Measurements from ENCODE around the gene WDPCP.
"Not testable (repeated sequence)": the region's sequence is repeated elsewhere in the genome, so short reads cannot be mapped to it uniquely, and the experiment has no call there.

WDPCP gene

DNA sequence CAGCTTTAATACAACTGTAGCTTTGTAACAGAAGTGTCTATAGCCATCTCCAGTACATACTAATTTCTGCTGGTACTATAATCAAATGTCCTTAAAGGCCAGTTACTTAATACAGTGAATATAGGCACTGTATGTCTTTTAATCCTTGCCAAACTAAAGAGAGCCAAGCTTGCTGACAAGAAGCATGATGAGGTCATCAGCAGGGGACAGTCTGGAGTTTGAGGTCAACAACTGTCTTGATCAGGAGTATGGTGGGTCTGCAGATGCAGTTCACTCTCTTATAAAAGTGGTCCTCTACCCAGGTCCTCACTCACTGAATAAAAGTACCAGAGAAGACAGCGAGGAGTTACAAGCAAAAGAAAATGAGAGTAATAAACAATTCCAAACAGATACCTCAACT, 219.1 kb downstream of the WDPCP start:
- no peak for DNase-seq (ENCODE audit: low read depth in 2 of 2)

- no peak for DNase-seq (ENCODE audit: low read depth in 2 of 2)
Observed at GRCh38 chr2:63364866-63365265, 223.4 kb downstream of the WDPCP start.

DNA sequence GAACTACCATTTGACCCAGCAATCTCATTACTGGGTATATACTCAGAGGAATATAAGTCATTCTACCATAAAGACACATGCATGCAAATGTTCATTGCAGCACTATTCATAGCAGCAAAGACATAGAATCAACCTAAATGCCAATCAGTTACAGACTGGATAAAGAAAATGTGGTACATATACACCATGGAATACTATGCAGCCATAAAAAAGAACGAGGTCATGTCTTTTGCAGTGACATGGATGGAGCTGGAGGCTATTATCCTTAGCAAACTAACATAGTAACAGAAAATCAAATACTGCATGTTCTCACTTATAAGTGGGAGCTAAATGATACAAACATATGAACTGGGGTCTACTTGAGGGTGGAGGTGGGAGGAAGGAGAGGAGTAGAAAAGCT, 230.6 kb downstream of the WDPCP start:
- DNase-seq (ENCODE audit: low read depth in 2 of 2): not testable (repeated sequence)

DNA sequence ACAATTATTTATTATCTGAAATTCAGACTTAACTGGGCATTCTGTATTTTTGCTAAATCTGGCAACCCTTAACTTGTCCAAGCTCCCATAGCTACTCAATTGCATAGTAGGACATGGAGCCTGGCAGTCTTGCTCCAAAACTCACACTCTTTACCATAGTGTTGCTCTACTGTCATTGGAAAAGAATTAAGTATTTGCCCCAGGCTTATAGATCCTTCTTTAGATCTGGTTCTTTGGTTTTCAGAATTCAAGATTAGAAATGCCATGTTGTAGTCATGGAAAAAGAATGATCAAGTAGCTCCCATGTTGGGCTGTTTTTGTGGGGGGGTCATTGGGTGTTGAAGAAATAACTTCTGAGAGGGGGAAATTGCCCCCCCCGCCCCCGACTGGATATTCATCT, 240.9 kb downstream of the WDPCP start:
- DNase-seq (ENCODE audit: low read depth in 2 of 2): no peak

DNA sequence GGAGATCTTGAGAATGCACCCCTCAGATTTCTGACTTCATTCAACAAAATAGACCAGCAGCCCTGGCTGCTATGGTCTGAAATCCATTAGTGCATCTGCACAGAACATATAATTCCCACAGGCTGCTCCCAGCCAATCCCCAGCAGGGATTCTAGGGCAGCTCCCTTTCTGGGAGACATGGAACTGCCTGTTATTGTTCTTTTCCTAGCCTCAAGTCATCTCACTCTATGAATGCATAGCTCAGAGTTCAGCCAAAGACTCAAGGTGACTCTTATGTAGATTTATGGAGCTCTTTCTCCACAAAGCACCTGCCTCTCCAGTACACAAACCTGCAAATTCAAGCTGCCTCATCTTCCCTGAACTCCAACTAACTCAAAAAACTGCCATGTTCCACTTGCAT, 241.9 kb downstream of the WDPCP start:
- no peak for DNase-seq (ENCODE audit: low read depth in 2 of 2)

GRCh38 chr2:63345285-63345633, 243.0 kb downstream of the WDPCP start:
- no peak for DNase-seq (ENCODE audit: low read depth in 2 of 2)

- no peak for DNase-seq (ENCODE audit: low read depth in 2 of 2)
Observed at GRCh38 chr2:63344575-63345284, 243.5 kb downstream of the WDPCP start.

- no peak for DNase-seq (ENCODE audit: low read depth in 2 of 2)
Observed at GRCh38 chr2:63343397-63344109, 244.7 kb downstream of the WDPCP start.

GRCh38 chr2:63340443-63340842, 247.8 kb downstream of the WDPCP start:
- DNase-seq (ENCODE audit: low read depth in 2 of 2): no peak

DNA sequence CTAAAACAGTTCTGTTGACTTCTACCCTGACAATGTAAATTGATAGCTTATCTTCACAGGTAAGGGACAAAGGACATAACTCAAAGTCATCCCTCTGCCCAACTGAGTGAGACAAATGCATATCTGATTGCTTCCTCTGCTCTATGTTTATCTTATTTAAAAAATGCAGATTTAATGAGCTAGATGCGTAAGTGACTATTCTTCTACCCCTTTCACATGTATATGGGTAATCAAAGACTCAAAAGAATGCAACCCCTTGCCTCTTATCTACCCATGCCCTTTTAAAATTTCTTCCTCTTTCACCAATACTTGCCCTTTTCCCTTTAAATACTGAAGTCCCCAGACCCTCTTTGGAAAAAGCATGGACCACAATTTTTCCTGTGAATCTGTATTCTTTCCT, 253.4 kb downstream of the WDPCP start:
- DNase-seq (ENCODE audit: low read depth in 2 of 2): no peak

DNA sequence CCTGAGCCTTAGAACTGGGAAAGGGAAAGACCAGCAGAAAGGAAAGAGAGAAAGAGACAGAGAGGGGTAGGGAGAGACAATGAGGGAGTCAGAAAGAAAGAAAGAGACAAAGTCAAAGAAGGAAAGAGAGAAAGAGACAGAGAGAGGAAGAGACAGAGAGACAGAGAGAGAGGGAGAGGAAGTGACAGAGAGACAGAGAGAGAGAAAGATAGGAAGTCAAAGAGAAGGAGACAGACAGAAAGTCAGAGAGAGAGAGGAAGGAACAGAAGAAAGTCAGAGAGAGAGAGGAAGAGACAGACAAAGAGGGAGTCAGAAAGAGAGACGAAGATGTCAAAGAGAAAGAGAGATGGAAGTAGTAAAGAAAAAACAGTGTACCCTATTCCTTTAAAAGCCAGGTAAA, 261.8 kb downstream of the WDPCP start:
- no peak for DNase-seq (ENCODE audit: low read depth in 2 of 2)

- DNase-seq (ENCODE audit: low read depth in 2 of 2): not testable (repeated sequence)
Observed at GRCh38 chr2:63323662-63324061, 264.6 kb downstream of the WDPCP start.

DNA sequence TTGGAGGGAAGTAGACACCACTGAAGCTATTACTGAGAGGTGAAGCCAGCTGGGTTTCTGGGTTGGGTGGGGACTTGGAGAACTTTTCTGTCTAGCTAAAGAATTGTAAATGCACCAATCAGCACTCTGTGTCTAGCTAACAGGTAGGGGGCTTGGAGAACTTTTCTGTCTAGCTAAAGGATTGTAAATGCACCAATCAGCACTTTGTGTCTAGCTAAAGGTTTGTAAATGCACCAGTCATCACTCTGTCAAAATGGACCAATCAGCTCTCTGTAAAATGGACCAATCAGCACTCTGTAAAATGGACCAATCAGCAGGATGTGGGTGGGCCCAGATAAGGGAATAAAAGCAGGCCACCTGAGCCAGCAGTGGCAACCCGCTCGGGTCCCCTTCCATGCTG, 266.3 kb downstream of the WDPCP start:
- not testable (repeated sequence) for DNase-seq (ENCODE audit: low read depth in 2 of 2)

- DNase-seq (ENCODE audit: low read depth in 2 of 2): no peak
Observed at GRCh38 chr2:63320669-63321068, 267.6 kb downstream of the WDPCP start.

DNA sequence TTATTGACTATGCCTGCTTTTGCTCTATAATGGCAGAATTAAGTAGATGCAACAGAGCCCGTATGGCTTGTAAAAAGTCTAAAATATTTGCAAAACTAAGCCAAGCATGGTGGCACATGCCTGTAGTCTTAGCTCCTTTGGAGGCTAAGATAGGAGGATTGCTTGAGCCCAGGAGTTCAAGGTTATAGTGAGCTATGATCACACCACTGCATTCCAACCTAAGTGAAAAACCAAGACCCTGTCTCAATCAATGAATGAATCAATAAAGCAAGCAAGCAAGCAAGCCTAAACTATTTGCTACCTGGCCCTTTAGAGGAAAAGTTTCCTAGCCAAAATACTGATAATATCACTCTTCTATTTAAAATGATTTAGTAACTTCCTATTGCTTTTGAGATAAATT, 277.7 kb downstream of the WDPCP start:
- DNase-seq (ENCODE audit: low read depth in 2 of 2): no peak

GRCh38 chr2:63301481-63301880, 286.8 kb downstream of the WDPCP start:
- no peak for DNase-seq (ENCODE audit: low read depth in 2 of 2)

DNA sequence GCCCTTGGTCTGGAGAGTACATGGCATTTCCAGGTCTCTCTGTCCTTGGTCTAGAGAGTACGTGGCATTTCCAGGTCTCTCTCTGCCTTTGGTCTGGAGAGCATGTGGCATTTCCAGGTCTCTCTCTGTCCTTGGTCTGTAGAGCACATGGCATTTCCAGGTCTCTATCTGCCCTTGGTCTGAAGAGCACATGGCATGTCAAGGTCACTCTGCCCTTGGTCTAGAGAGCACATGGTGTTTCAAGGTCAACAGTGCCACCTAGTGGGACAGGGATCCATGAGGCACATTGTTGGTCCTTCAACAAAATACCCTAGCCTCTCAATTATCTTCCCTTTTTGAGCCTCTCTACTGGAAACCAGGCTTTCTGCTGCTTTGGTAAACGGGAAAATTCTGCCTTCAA, 287.4 kb downstream of the WDPCP start:
- DNase-seq (ENCODE audit: low read depth in 2 of 2): no peak

DNA sequence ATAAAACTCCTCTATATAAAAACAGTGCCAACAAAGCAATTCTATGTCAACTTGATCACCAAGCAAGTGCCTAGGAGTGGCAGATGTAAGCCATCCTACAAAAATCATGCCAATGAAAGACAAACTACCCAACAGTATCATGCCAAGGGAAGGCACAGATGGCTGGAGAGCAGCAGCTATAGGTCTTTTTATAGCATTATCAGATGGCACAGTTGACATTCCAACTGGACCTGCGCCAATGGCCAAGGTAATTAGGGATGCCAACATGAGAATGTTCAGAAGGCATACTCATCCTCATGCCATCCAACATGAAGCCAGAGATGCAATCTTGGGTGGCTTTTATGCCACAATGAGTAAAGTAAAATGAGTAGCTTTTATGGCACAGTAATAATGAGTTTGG, 300.3 kb downstream of the WDPCP start:
- DNase-seq (ENCODE audit: low read depth in 2 of 2): no peak

DNA sequence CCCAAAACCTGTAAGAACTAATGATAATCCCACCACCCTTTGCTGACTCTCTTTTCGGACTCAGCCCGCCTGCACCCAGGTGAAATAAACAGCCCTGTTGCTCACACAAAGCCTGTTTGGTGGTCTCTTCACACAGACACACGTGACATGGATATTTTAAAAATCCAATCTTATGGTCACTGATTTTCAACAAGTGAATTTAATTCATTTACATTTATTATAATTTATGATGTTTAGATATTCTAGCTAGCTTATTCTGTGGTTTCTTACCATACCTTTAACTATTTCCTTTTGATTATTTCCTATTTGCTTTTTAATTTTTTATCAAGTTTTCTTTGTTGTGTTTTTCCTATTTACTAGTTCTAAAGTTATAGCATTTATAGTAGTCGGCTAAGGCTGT, 301.8 kb downstream of the WDPCP start:
- DNase-seq (ENCODE audit: low read depth in 2 of 2): not testable (repeated sequence)

DNA sequence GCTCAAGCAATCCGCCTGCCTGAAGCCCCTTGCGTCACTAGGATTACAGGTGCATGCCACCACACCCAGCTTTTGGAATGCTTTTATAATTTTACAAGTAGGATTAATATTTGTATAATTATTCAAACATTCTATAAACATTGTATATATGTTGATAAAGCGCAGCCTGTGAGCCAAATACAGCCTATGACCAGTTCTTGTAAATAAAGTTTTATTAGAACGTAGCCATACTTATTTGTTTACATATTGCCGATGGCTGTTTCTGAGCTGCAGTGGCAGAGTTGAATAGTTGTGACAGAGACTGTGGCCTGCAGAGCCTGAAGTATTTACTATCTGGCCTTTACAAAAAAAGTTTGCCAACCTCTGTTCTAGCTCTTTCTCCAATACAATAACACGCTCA, 305.0 kb downstream of the WDPCP start:
- no peak for DNase-seq (ENCODE audit: low read depth in 2 of 2)

- no peak for DNase-seq (ENCODE audit: low read depth in 2 of 2)
Observed at GRCh38 chr2:63272560-63272959, 315.7 kb downstream of the WDPCP start.

- DNase-seq (ENCODE audit: low read depth in 2 of 2): no peak
Observed at GRCh38 chr2:63270717-63271116, 317.6 kb downstream of the WDPCP start.

GRCh38 chr2:63268946-63269345, 319.3 kb downstream of the WDPCP start:
- no peak for DNase-seq (ENCODE audit: low read depth in 2 of 2)

- DNase-seq (ENCODE audit: low read depth in 2 of 2): no peak
Observed at GRCh38 chr2:63261137-63261621, 327.1 kb downstream of the WDPCP start.

All from stimulated activated CD8-positive, alpha-beta memory T cell treated with anti-CD3 and anti-CD28 coated beads, Interleukin-7, amount 100 ng/mL, for 1 hour (primary cell).